GM21423 (cell line): ENCODE results near the gene DOP1B.
"Not testable (repeated sequence)": the region's sequence is repeated elsewhere in the genome, so short reads cannot be mapped to it uniquely, and the experiment has no call there.

Source experiments
- ATAC-seq: cut with Tn5 transposase; IDR thresholded peaks from one replicate; pipeline ENCODE4 v1.9.1; 2021; ENCODE audit warnings: mild to moderate bottlenecking, moderate library complexity; ENCODE audit not compliant: unreplicated experiment

Gene DOP1B

GRCh38 chr21:36170823-36171222, 14.2 kb downstream of the DOP1B start:
- ATAC-seq: no peak

DNA sequence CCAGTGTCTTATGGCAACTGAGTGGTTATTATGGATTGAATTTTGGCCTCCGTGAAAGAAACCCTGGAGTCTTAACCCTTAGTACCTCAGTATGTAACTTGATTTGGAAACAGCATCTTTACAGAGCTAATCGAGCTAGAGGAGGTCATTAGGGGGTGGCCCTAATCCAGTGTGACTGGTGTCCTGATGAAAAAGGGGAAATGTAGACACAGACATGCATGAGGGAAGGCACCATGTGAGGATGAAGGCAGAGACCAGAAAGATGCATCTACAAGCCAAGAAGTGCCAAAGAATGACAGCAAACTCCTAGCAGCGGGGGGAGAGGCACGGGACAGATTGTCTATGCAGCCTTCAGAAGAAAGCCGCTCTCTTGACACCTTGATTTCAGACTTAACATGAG, 14.7 kb downstream of the DOP1B start:
- no peak for ATAC-seq

DNA sequence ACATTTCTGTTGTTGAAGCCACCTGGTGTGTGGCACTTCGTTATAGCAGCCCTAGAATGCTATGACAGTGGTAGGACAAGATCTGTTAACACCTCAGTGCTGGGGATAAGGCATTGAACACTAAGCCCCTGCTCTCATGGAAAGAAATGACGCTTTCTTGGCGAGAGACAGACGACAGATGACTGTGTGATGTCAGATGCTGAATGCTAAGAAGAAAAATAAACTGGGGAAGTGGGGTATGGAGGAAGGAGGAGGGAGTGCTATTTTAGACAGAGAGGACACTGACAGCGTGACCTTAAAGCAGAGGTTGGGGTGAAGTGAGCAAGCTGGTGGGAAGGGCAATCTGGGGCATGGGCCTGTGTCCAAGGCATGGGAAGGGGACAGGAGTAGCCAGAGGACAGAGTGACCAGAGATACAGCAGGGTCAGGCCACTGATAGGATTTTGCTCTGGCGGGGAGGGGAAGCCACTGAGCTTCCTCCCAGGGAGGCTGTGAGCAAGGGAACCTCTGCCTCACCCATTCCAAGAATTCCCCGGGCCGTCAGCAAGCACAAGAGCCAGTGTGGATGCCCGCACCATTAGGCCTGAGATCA, 15.2 kb downstream of the DOP1B start:
- no peak for ATAC-seq

DNA sequence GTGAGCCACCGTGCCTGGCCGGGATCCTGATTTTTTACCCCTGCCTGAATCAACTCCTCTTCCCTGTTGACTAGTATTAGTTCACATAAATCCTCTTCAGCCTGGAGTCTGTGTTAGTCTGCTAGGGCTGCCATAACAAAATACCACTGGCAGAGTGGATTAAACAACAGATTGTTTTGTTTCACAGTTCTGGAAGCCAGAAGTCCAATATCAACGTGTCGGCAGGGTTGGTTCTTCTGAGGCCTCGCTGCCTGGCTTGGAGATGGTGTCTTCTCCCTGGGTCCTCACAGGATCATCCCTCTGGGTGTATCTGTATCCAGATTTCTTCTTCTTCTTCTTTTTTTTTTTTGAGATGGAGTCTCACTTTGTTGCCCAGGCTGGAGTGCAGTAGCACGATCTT, 18.2 kb downstream of the DOP1B start:
- no peak for ATAC-seq

DNA sequence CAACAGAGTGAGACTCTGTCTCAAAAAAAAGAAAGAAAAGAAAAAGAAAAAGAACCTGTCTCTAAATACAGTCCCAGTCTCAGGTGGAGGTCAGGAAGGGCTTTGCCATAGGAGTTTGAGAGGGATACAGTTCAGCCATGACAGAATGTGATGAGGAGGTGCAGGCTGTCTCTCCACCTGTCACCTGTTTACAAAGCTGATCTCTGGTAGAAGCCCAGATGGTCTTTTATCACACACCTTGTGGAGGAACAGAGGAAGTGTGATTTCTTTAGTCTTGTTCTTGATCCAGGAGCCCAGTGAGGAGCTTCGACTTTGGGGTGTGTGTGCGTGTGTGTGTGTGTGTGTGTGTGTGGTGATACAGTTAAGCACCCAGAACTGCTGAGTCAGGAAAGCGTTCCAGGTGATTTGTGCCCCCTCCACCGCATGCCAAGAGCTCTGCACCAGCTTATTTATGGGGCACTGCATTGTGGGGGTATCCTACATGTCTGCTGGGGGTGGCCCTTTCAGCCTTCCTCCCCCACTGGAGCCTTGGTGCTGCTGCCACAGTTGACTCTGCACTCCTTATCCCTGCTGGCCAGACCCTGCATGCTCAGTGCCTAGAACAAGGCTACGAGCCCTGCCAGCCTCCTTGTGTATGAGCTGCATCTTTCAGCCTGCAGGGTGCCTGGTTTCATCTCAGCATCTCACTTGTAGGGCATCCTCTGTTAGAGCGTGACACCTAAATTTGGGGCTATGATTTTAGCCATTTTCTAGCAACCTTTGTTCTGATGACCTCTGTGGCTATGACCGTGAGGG, 19.3 kb downstream of the DOP1B start:
- ATAC-seq: no peak

GRCh38 chr21:36178349-36178748, 21.7 kb downstream of the DOP1B start:
- ATAC-seq: no peak

DNA sequence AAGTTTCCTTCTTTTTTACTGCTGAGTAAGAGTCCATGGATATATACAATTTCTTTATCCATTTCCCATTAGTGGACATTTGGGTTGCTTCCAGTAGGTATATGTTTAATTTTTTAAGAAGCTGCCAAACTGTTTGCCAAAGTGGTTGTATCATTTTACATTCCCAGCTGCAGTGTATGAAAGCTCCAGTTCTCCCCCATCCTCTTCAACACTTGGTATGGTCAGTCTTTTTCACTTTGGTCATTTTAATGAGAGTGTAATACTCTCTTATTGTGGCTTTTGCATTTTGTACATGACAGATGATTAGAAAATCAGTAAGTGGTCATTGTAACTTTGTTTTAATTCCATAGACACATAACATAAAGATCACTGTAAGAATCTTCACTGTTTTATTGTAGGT, 22.5 kb downstream of the DOP1B start:
- ATAC-seq: no peak

- no peak for ATAC-seq
Measured at GRCh38 chr21:36180963-36181362, 24.3 kb downstream of the DOP1B start.

DNA sequence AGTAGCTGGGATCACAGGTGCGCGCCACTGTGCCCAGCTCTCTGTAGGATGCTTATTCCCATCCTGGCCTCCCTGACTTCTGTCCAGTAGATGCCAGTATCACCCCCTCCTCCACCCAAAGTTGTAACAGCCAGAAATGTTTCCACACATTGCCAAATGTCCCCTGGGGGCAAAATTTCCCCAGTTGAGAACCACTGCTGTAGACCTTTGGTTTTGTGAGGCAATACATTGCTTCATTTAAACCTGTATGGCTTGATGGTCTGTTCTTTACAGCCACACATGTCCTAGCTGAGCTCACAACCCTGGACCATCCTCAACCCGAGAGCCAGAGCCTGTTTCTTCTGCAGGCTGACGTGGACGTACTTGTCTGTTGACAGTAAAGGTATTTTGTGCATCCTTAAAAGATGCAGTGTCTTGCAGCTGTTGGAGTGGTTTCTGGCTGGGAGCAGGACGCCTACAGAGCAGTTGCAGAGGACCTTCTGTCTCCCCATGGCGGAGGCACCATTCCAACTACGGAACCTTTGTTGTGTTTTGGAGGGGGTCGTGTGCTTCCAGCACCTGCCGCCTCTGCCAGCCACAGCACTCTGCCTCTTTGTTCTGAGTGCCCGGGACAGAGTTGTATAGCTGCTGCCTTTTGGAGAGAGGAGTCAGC, 26.6 kb downstream of the DOP1B start:
- no peak for ATAC-seq

DNA sequence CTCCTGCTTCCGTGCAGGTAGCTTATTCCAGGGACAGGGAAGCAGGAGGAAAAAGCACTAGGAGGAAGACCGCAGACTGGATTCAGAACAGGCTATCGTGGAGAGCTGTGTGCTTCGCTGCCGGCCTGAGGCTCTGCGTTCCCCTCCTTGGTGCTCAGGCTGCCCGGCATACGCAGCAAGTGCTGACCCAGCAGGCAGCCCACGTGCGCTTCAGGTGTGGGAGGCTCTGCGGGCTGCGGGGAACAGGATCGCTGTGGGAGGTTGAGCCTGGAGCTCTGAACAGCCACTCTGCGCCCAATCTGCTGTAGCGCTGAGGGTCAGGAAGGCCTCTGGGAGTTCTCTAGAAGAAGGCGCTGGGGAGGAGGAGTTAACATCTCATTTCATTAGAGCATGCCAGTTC, 27.9 kb downstream of the DOP1B start:
- ATAC-seq: no peak

GRCh38 chr21:36185523-36185922, 28.9 kb downstream of the DOP1B start:
- no peak for ATAC-seq

DNA sequence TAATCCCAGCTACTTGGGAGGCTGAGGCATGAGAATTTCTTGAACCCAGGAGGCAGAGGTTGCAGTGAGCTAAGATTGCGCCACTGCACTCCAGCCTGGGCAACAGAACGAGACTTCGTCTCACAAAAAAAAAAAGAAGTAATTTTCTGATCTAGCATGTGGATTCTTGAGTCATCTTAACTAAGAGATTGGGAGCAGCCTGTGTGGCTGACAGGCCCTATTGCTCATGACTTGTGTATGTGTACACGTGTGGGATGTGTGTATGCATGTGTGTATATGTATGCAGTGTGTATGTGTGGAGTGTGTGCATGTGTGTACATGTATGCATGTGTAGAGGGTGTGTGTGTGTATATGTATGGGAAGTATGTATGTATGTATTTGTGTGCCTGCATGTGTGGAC, 29.5 kb downstream of the DOP1B start:
- ATAC-seq: no peak

DNA sequence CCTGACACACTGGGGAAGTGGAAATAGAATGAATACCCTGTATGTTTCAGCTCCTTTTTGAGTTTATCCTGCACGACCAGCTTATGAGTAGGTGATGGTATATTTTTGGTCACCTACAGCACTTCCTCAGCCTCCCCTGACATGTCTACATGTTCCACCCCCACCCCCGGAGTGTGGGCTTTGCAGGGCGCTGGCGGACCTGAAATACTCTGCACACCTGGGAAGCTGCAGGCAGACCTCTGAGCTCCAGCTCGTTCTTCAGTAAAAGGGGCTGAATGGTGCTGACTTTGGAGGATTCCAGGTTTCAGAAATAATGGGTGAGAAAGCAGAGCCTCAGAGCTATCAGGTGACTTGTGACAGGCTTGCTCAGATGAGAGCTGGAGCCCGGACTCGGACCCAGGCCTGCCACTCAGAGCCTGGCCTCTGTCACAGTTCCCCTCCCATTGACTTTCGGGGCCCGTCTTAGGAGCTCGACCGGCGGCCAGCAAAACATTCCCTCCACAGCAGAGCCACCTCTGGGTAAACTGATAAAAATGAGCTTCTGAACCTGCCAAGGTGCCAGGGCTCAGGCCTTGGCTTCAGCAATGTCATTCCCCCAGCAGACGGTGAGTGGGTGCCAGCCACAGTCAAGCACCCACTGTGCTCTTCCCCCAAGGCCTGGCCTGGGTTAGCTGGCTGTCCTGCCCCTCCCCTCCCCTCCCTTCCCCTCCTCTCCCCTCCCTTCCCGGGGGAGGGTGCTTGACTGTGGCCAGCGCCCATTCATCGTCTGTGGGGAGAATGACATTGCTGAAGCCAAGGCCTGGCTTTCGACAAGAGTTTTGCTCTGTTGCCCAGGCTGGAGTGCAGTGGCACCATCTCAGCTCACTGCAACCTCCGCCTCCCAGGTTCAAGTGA, 30.1 kb downstream of the DOP1B start:
- ATAC-seq: no peak

GRCh38 chr21:36188081-36188681, 31.6 kb downstream of the DOP1B start:
- no peak for ATAC-seq

DNA sequence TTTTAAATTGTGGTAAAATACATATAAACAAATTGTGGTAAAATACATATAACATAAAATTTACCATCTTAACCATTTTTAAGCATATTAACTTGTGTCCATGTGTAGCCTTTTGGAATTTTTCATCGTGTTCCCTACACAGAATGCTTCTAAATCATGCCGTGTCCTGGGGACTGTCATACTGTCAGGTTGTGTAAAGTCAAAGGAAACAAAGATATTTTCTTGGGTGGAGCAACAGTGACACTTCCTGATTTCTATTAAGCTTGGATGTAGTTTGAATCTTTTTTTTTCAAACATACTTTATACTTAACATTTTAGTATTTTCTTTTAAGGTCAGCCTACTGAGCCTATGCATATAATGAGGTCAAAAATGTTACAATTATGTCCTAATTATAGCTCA, 32.3 kb downstream of the DOP1B start:
- ATAC-seq: no peak

GRCh38 chr21:36190736-36191135, 34.1 kb downstream of the DOP1B start:
- ATAC-seq: no peak

GRCh38 chr21:36193200-36193599, 36.6 kb downstream of the DOP1B start:
- no peak for ATAC-seq

GRCh38 chr21:36194024-36194423, 37.4 kb downstream of the DOP1B start:
- no peak for ATAC-seq

GRCh38 chr21:36195613-36196012, 39.0 kb downstream of the DOP1B start:
- ATAC-seq: no peak

DNA sequence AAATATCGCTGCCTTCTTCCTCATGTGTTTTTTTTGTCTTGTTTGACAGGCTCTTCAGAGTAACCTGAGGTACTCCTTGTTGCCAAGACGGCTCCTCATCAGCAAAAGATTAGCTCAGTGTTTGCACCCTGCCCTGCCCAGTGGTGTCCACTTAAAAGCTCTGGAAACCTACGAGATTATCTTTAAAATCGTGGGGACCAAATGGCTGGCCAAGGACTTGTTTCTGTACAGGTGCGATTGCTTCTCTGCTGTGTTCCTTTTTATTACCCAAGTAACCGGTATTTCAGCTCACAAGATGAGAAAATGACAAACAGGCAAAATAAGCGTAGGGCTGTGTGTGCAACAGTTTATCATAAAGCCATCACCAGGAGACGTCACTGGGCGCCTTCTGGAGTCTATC, 42.4 kb downstream of the DOP1B start:
- ATAC-seq: no peak

DNA sequence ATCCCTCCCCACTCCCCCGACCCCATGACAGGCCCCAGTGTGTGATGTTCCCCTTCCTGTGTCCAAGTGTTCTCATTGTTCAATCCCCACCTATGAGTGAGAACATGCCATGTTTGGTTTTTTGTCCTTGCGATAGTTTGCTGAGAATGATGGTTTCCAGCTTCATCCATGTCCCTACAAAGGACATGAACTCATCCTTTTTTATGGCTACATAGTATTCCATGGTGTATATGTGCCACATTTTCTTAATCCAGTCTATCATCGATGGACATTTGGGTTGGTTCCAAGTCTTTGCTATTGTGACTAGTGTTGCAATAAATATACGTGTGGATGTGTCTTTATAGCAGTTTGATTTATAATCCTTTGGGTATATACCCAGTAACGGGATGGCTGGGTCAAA, 43.0 kb downstream of the DOP1B start:
- ATAC-seq: not testable (repeated sequence)
